SK-N-MC (cell line): ENCODE results near the gene GNAI2.

Source experiments
- EZH2 ChIP-seq: fragments of 200-600 bp; sonication (generic); IDR thresholded peaks from one replicate; pipeline ENCODE4 v1.6.1; 2017; ENCODE audit warnings: antibody characterized with exemption
- FOXP2 ChIP-seq: optimal IDR thresholded peaks from 2 replicates; pipeline ENCODE3; 2011; ENCODE audit warnings: mild to moderate bottlenecking, moderate library complexity; ENCODE audit not compliant: insufficient read depth; ENCODE audit errors: extremely low read length, control extremely low read depth
- POLR2AphosphoS5 ChIP-seq: IDR thresholded peaks from 2 replicates; pipeline ENCODE4 v1.6.1; 2012; ENCODE audit warnings: mild to moderate bottlenecking, low read depth, low read length, borderline replicate concordance

DNA sequence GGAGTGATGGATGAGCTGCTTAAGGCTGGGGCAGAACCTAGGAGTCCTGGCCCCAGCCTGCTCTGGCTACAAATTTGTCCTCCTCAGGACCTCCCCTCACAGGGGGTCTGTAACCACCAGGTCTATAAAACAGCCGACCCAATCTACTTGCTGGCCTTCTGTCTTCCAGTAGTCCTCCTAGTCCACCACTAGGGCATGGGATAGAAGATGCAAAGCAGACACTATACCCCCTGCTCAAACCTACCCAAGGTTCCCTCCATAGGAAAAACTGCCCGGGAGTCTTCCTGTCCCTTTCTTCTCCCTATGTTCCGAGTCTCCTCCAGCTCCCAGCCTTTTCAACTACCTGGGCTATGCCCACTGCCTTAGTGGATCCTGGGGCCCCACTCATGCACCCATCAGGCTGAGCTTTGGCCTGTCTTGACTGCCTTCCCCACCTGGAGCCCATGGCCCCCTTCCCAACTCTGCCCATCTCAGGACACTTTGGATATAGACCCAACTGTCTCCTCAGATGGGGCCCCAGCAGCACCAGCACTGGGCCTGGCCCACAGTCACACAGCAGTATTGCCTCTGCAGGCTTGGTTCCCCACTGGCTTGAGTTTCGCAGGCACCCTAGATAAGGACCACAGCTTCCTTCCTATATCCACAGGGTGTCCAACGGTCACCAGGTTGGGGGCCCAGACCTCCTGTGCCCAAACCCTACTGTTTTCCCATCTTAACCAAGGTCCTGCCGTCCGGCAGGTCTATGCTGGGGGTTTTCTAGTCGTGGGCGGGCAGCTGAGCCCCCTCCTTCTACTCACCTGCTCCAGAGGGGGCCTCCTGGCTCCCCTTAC, 62.1 kb downstream of the GNAI2 start:
- no peak for TF ChIP-seq FOXP2
- TF ChIP-seq POLR2AphosphoS5: no peak
- TF ChIP-seq EZH2: no peak
